A549 (cell line): ENCODE measurements around the gene LRRFIP2. TPM values are rescaled to one million over a fixed set of nuclear protein-coding genes. Genes with fewer than 3 reads are reported as not detected.
"Not testable (repeated sequence)": the region's sequence is repeated elsewhere in the genome, so short reads cannot be mapped to it uniquely, and the experiment has no call there.

ENCODE experiments used
- ATAC-seq, 2 experiments: fragments of 200-7000 bp in 1 of 2; fragments of >200 bp in 1 of 2; cut with Nextera tagmentation in 1 of 2; cut with Tn5 transposase in 1 of 2; 3 replicates each; pipeline versions ENCODE4 v1.8.0 to v1.9.1; 2018 to 2020; ENCODE audit warnings: mild to moderate bottlenecking in 1 of 2, moderate library complexity in 1 of 2
- CTCF ChIA-PET: fragments of 300-600 bp; sonication (Branson Sonifier 250); formaldehyde crosslinking; extraction: SDS; loops from one replicate; lab custom pipeline; 2021; ENCODE audit warnings: antibody characterized with exemption, inconsistent platforms; lab: Yijun Ruan, JAX
- POLR2A ChIA-PET: fragments of 350-600 bp; formaldehyde crosslinking; extraction: SDS; loops from one replicate; lab custom pipeline; 2021; ENCODE audit warnings: antibody characterized with exemption, inconsistent platforms; lab: Yijun Ruan, JAX
- DNase-seq, 2 experiments: peaks; one replicate each; pipeline versions ENCODE4 v3.0.0 to v3.0.0-alpha.2; 2011 to 2016; ENCODE audit warnings: low read depth in 1 of 2, low spot score in 1 of 2
- FAIRE-seq: peaks from 2 replicates; lab custom pipeline; 2011; peaks lifted over from hg19 to GRCh38; lab: Jason Lieb, UNC
- H3K27ac ChIP-seq, 2 experiments: fragments of >200 bp; sonication (Bioruptor Twin); formaldehyde crosslinking; 3 replicates each; pipeline ENCODE4 v1.5.1; 2016 to 2017
- H3K4me1 ChIP-seq: fragments of >200 bp; sonication (Bioruptor Twin); formaldehyde crosslinking; 3 replicates; pipeline ENCODE4 v1.6.1; 2016
- H3K4me2 ChIP-seq: fragments of >200 bp; sonication (Bioruptor Twin); formaldehyde crosslinking; 3 replicates; pipeline ENCODE4 v1.6.1; 2016
- H3K4me3 ChIP-seq: fragments of >200 bp; sonication (Bioruptor Twin); formaldehyde crosslinking; 3 replicates; pipeline ENCODE4 v1.5.1; 2016
- H3K9me3 ChIP-seq: fragments of >200 bp; sonication (Bioruptor Twin); formaldehyde crosslinking; 3 replicates; pipeline ENCODE4 v1.6.1; 2016
- ATOH8 ChIP-seq: fragments of 250-450 bp; sonication (Bioruptor Pico); IDR thresholded peaks from 2 replicates; pipeline ENCODE4 v1.5.0; 2020; ENCODE audit warnings: low read depth, mild to moderate bottlenecking, moderate library complexity
- CBX8 ChIP-seq: fragments of 200-600 bp; sonication (generic); IDR thresholded peaks from 2 replicates; pipeline ENCODE4 v1.6.1; 2016
- EHF ChIP-seq: fragments of 250-450 bp; sonication (Bioruptor Pico); IDR thresholded peaks from 2 replicates; pipeline ENCODE4 v1.5.0; 2020; ENCODE audit warnings: mild to moderate bottlenecking
- EHMT2 ChIP-seq: fragments of 200-600 bp; sonication (generic); IDR thresholded peaks from 2 replicates; pipeline ENCODE4 v1.6.1; 2016; ENCODE audit warnings: antibody characterized with exemption, low read depth, mild to moderate bottlenecking, moderate library complexity
- FOSB ChIP-seq: fragments of 250-450 bp; sonication (Bioruptor Pico); IDR thresholded peaks from 2 replicates; pipeline ENCODE4 v1.5.0; 2020; ENCODE audit warnings: mild to moderate bottlenecking, moderate library complexity
- FOSL2 ChIP-seq, 2 experiments: fragments of 450-650 bp in 1 of 2; fragments of >200 bp in 1 of 2; sonication (Bioruptor Twin) in 1 of 2; formaldehyde crosslinking; IDR thresholded peaks; 2 replicates each; pipeline versions ENCODE4 v1.5.0 to v1.6.1; 2016 to 2020; ENCODE audit warnings: mild to moderate bottlenecking in 1 of 2, moderate library complexity in 1 of 2
- HDAC2 ChIP-seq: fragments of 200-600 bp; sonication (generic); IDR thresholded peaks from 2 replicates; pipeline ENCODE4 v1.6.1; 2016
- HES2 ChIP-seq: fragments of >200 bp; sonication (Bioruptor Twin); formaldehyde crosslinking; IDR thresholded peaks from 2 replicates; pipeline ENCODE4 v1.6.1; 2016
- HOXA7 ChIP-seq: fragments of 250-450 bp; sonication (Bioruptor Pico); IDR thresholded peaks from 2 replicates; pipeline ENCODE4 v1.5.0; 2020; ENCODE audit warnings: mild to moderate bottlenecking, moderate library complexity
- NFE2L2 ChIP-seq: fragments of 150-350 bp; conservative IDR thresholded peaks from 2 replicates; pipeline ENCODE4 v1.6.1; 2014; ENCODE audit warnings: low read length
- RAD21 ChIP-seq, 2 experiments: fragments of >200 bp in 1 of 2; sonication (Bioruptor Twin) in 1 of 2; formaldehyde crosslinking in 1 of 2; IDR thresholded peaks in 1 of 2; conservative IDR thresholded peaks in 1 of 2; 2 replicates in 1 of 2; 3 replicates in 1 of 2; pipeline ENCODE4 v1.6.1; 2012 to 2018; ENCODE audit warnings: inconsistent platforms in 1 of 2
- SMC3 ChIP-seq: fragments of >200 bp; sonication (Bioruptor Twin); formaldehyde crosslinking; IDR thresholded peaks from 3 replicates; pipeline ENCODE4 v1.6.1; 2018; ENCODE audit warnings: inconsistent platforms
- TFCP2L1 ChIP-seq: fragments of 250-450 bp; sonication (Bioruptor Pico); IDR thresholded peaks from 2 replicates; pipeline ENCODE4 v1.5.0; 2021; ENCODE audit warnings: mild to moderate bottlenecking
- USF2 ChIP-seq: fragments of 450-650 bp; IDR thresholded peaks from 2 replicates; pipeline ENCODE4 v1.6.1; 2014; ENCODE audit warnings: antibody characterized with exemption
- ZSCAN20 ChIP-seq: fragments of 250-450 bp; sonication (Bioruptor Pico); IDR thresholded peaks from 2 replicates; pipeline ENCODE4 v1.8.0; 2022; ENCODE audit warnings: mild to moderate bottlenecking, moderate library complexity
- WGBS: methylation state at CpG from one replicate; pipeline ENCODE4 v1.1.6; 2017; ENCODE audit errors: missing lambda C conversion rate; 5-methylcytosine and 5-hydroxymethylcytosine counted together
- polyA plus RNA-seq, 4 experiments: library from polyadenylated mRNA; depleted of rRNA in 3 of 4; stranded (reverse); fragments of >200 nt; fragmentation: RNase III in 1 of 4; extraction: RNeasy Plus Mini Kit Qiagen cat#74134 plus additional on column Dnase treatment in 1 of 4; gene quantifications; 2 replicates in 3 of 4; 3 replicates in 1 of 4; pipeline ENCODE4 v1.2.3, GENCODE V29; 2011 to 2017
- TF ChIP-seq, protein P1 (sequence below): fragments of 250-450 bp; sonication (Bioruptor Pico); IDR thresholded peaks from 2 replicates; pipeline ENCODE4 v1.5.0; 2021; ENCODE audit warnings: mild to moderate bottlenecking, moderate library complexity, borderline replicate concordance
- TF ChIP-seq, protein P2 (sequence below): IDR thresholded peaks from 2 replicates; pipeline ENCODE4 v1.6.1; 2012
- TF ChIP-seq, protein P3 (sequence below): IDR thresholded peaks from 2 replicates; pipeline ENCODE4 v1.6.1; 2012; ENCODE audit warnings: low read depth, borderline replicate concordance

The LRRFIP2 gene
- polyA plus RNA-seq, 2 of the 4 experiments (the other 2 are of a cell fraction): 48.0 to 66.4 TPM

DNA sequence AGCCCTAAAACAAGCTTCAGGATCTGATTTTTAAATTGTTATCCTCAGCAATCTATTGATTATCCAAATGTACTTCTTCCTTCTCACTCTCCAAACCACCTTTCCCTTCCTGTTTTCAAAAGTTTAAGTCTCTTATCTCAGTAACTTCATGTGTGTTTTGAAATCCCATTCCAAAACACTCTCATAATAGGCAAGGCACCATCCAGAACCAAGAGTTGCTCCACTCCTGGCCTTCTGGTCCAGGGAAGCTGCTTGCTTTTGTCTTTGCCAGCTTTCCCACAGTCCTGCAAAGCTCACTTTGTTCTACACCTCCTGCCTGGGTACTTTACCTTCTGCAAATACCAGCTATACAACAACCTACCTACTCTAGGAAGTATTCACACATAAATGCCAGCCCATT lies 117.6 kb downstream of the LRRFIP2 start (continued):
- TF ChIP-seq, protein P1, sequence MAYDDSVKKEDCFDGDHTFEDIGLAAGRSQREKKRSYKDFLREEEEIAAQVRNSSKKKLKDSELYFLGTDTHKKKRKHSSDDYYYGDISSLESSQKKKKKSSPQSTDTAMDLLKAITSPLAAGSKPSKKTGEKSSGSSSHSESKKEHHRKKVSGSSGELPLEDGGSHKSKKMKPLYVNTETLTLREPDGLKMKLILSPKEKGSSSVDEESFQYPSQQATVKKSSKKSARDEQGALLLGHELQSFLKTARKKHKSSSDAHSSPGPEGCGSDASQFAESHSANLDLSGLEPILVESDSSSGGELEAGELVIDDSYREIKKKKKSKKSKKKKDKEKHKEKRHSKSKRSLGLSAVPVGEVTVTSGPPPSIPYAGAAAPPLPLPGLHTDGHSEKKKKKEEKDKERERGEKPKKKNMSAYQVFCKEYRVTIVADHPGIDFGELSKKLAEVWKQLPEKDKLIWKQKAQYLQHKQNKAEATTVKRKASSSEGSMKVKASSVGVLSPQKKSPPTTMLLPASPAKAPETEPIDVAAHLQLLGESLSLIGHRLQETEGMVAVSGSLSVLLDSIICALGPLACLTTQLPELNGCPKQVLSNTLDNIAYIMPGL (CRISPR knock-in tag): no peak
- TF ChIP-seq ATOH8 (CRISPR knock-in tag) (no peak), ZSCAN20 (CRISPR knock-in tag) (no peak), FOSB (no peak), EHMT2 (no peak), EHF (CRISPR knock-in tag) (no peak)

GRCh38 chr3:37055077-37055476 lies 119.3 kb downstream of the LRRFIP2 start:
- WGBS: 89% methylated on average over 8 of the region's 8 CpGs
- DNase-seq, FAIRE-seq, H3K27ac ChIP-seq, H3K4me3 ChIP-seq, H3K4me2 ChIP-seq, H3K9me3 ChIP-seq, POLR2A ChIA-PET: not testable (repeated sequence)
- CTCF ChIA-PET: interaction anchor here (0.8 to 1.1 kb wide), 2 partner anchors 14 to 25 kb away, joined by 3 read pairs; no protein-coding TSS in a partner anchor
- ATAC-seq: 0 out of 6 replicates have a peak, but pooled peaks of 1 of the 2 experiments have one; percentile 10
- peaks cover 16% of the 10 kb centered on the region for H3K4me1 ChIP-seq

DNA sequence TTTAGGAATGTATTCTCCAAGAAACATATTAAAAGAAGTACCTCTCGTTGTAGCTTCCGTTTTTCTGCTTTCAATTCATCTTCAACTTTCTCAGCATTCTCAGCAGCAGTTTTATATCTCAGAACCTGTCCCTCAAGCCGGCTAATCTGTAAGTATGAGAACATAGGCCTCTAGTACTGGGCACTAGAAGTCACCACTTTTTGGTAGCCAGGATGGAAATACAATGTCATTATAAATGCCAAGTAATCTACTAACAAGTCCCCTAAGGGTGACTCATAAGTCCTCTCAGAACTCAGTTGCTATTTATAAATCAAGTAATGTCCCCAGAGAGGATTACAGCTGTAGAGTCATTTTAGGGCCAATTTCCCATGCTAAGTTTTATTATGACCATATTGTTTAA lies 120.0 kb downstream of the LRRFIP2 start:
- H3K27ac ChIP-seq: no peak overlapping the region
- FAIRE-seq (no peak), DNase-seq (peak; percentile 7 to 21), ATAC-seq (no peak)
- H3K4me1 ChIP-seq: peaks cover 16% of the 10 kb centered on the region
- CTCF ChIA-PET: interaction anchor here (0.8 kb wide), 1 partner anchor 14 kb away, joined by 3 read pairs; no protein-coding TSS in a partner anchor
- H3K9me3 ChIP-seq: no peaks in the 10 kb centered on the region
- no peak overlapping the region for H3K4me3 ChIP-seq
- TF ChIP-seq RAD21 (conservative IDR thresholded peaks at IDR 0.05 in 1 of 2, IDR thresholded peaks at IDR 0.05 in 1 of 2) (no peak), TFCP2L1 (CRISPR knock-in tag) (0 out of 2 replicates have a peak, but pooled peaks have one; percentile 27), SMC3 (no peak), HES2 (no peak), NFE2L2 (no peak), FOSL2 (IDR thresholded peaks at IDR 0.05) (no peak), FOSL2 (CRISPR knock-in tag; IDR thresholded peaks at IDR 0.05) (peak; percentile 66), ATOH8 (CRISPR knock-in tag) (no peak)
- TF ChIP-seq, protein P2, sequence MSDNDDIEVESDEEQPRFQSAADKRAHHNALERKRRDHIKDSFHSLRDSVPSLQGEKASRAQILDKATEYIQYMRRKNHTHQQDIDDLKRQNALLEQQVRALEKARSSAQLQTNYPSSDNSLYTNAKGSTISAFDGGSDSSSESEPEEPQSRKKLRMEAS: no peak
- TF ChIP-seq, protein P3, sequence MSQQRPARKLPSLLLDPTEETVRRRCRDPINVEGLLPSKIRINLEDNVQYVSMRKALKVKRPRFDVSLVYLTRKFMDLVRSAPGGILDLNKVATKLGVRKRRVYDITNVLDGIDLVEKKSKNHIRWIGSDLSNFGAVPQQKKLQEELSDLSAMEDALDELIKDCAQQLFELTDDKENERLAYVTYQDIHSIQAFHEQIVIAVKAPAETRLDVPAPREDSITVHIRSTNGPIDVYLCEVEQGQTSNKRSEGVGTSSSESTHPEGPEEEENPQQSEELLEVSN: no peak
- no peak overlapping the region for H3K4me2 ChIP-seq
- 92% methylated on average over 3 of the region's 3 CpGs for WGBS
- POLR2A ChIA-PET: no interaction called here

- peaks cover 16% of the 10 kb centered on the region for H3K4me1 ChIP-seq
- ChIA-PET CTCF (no interaction called here), POLR2A (no interaction called here)
- no peak for DNase-seq
- TF ChIP-seq EHF (CRISPR knock-in tag) (no peak), USF2 (no peak), HDAC2 (no peak), CBX8 (no peak), HOXA7 (CRISPR knock-in tag) (no peak), EHMT2 (no peak)
- no peak overlapping the region for H3K4me2 ChIP-seq
- ATAC-seq: no peak
- no peak overlapping the region for H3K27ac ChIP-seq
- no peak overlapping the region for H3K4me3 ChIP-seq
- FAIRE-seq: no peak
- WGBS: 97% methylated on average over 2 of the region's 2 CpGs
- no peaks in the 10 kb centered on the region for H3K9me3 ChIP-seq
These were observed 120.6 kb downstream of the LRRFIP2 start for GRCh38 chr3:37053753-37054152.
